ENCODE measurements around the gene FBXO31. TPM values are rescaled to one million over a fixed set of nuclear protein-coding genes. Genes with fewer than 3 reads are reported as not detected.
"Not testable (repeated sequence)": the region's sequence is repeated elsewhere in the genome, so short reads cannot be mapped to it uniquely, and the experiment has no call there.

The FBXO31 gene
- polyA plus RNA-seq, 12 donors, result 21.0 to 28.1 (median 24.9) TPM; not detected in 1

DNA sequence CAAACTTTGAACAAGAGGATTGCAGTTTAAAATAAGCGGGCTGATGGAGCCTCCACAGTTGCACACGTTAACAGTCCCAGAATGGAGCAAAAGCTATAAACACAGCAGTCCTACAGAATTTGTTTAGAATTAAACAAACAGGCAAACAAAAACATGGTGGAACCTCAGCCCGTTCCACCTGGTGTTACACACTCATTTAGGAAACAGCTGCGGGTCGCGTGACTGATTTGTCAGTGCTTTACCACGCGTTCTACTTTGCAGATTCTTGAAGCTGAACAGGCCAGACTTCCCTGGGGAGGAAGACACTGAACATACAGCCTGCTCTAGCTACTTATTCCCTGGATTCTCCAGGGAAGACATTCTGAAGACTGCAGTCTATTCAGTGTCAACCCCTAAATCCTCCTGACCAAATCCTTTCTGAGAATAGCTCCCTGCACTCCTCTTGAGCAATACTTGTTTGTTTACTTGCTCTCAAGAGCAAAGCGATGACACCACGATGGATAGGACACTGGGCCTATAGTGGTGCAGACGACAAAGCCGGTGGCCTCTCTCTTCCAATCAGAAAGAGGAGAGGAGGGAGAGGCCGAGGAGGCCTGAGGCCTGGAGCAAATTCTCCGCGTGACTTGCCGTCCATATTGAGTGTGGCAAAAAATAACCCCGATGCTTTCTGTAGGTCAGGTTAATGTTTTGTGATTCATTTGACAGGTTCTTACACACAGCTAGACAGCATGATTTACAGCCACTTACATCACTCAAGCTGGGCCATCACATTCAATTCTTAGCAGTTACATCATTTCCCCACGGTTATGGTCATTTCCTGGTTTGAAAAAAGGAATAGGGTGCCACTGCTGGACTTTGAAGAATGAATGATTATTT lies 4.6 kb upstream of the FBXO31 start:
- DNase-seq, result peak; percentile 96

DNA sequence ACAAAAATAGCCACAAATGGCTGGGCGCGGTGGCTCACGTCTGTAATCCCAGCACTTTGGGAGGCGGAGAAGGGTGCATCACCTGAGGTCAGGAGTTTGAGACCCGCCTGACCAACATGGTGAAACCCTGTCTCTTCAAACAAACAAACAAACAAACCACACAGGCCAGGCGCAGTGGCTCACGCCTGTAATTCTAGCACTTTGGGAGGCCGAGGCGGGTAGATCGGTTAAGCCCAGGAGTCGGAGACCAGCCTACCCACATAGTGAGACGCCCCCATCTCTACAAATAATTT lies 1.2 kb upstream of the FBXO31 start:
- DNase-seq, result not testable (repeated sequence)

GRCh38 chr16:87384162-87384874 lies 742 bp upstream of the FBXO31 start:
- DNase-seq, result no peak

DNA sequence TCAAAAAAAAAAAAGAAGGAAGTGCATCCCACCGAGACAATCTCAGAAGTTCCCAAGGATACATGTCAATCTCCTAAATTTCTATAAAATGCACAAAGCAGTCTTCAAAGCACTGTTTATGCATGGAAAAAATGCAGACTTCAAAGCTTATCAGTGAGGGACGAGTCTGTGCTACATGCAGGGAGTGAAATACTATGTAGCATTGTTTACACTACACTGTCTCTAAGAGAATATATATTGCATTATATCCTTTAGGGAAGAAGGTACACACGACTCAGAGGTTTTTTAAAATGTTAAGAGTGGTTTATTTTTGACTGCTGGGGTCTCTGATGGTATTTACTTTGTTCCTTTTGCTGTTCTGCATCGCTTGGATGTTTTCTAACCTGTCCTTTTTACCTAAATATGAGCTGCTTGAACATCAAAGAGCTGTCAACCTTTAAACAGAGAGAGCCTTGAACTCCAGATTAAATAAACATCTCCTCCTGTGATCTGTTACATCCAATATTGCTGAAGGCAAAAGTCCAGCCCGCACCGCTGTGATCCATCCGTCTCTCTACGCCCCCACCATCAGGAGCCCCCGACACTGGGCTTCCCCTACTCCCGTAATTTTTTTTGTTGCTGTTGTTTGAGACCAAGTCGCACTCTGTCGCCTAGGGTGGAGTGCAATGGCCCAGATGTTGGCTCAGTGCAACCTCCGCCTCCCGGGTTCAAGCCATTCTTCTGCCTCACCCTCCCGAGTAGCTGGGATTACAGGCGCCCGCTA lies 1.4 kb downstream of the FBXO31 start:
- no peak for DNase-seq

GRCh38 chr16:87380881-87381280 lies 2.7 kb downstream of the FBXO31 start:
- no peak for DNase-seq

- no peak for DNase-seq
Observed at GRCh38 chr16:87380403-87380802, 3.2 kb downstream of the FBXO31 start.

GRCh38 chr16:87379312-87379752 lies 4.2 kb downstream of the FBXO31 start:
- not testable (repeated sequence) for DNase-seq

DNA sequence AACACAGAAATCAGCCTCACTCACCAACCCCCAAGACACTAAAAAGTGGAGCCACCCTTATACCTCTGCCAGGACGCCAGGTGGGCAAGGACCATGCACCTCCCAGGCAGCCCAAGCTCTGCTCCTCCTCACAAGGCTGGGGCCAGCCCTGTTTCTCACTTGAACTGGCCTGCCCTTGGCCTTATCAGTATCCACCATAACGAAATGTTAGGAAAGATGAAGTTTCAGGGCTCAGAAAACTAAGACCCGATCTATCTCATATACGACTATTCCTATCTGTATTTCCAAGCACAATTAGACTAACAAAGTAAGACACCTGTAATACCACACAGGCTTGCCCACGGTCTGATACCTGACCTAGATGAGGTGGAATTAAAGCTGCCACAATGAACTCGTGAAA lies 6.9 kb downstream of the FBXO31 start:
- no peak for DNase-seq

GRCh38 chr16:87375426-87376135 lies 8.0 kb downstream of the FBXO31 start:
- no peak for DNase-seq

DNA sequence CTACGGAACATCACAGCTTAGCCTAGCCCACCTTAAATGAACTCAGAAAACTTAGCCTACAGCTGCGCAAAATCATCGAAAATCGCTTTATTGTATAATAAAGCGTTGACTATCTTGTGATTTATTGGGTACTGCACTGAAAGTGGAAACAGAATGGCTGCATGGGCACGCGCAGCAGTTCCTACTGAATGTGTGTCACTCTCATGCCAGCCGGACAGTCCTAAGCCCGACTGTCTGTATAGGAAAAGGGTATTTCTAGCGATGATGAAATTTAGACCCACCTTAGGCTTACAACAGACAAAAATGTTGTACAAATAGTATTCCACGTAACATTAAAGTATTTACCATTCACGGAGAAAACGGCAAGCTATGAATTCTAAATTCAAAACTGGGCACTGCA lies 9.3 kb downstream of the FBXO31 start:
- no peak for DNase-seq

DNA sequence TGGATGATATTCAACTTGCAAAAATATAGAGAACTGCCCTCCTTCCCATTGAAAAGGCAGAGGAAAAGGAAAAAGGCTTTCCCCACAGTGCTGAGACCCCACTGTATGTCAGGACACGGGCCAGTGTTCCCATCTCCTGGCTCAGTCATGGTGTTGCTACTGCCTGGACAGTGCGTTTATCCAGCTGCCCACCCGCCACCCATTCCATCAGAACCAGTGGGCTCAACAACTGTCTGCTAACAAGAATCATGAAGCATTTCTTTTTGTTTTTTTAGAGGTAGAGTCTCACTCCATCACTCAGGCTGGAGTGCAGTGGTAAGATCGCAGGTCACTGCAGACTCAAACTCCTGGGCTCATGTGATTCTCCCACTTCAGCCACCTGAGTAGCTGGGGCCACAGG lies 11.3 kb downstream of the FBXO31 start:
- DNase-seq, result no peak

DNA sequence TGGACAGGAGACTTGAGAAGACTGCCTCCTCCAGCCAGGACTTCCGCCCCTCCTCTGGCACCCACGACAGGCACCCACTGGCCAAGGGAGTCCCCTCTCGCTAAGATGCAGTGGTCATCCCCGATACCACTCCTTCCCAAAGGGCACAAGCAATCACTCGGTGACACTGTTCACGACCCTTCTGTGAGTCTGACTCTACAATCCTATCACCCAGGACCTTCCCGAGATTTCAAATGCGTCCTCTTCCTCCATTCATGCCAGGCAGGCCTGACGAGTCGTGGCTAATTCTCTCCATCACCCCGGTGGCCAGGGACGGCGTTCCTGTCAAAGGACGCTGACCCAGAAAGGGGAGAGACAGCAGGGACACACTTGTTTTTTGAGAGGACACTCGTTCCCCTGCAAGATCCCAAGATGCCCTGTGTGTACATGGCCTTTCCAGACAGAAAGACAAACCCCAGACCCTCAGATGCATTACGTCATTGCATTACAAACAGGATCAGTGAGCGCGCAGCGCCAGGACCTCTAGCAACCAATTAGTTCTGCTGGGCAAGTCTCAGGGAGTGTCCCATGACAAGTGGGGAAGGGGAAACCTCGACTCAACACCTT lies 12.2 kb downstream of the FBXO31 start:
- DNase-seq, result no peak

DNA sequence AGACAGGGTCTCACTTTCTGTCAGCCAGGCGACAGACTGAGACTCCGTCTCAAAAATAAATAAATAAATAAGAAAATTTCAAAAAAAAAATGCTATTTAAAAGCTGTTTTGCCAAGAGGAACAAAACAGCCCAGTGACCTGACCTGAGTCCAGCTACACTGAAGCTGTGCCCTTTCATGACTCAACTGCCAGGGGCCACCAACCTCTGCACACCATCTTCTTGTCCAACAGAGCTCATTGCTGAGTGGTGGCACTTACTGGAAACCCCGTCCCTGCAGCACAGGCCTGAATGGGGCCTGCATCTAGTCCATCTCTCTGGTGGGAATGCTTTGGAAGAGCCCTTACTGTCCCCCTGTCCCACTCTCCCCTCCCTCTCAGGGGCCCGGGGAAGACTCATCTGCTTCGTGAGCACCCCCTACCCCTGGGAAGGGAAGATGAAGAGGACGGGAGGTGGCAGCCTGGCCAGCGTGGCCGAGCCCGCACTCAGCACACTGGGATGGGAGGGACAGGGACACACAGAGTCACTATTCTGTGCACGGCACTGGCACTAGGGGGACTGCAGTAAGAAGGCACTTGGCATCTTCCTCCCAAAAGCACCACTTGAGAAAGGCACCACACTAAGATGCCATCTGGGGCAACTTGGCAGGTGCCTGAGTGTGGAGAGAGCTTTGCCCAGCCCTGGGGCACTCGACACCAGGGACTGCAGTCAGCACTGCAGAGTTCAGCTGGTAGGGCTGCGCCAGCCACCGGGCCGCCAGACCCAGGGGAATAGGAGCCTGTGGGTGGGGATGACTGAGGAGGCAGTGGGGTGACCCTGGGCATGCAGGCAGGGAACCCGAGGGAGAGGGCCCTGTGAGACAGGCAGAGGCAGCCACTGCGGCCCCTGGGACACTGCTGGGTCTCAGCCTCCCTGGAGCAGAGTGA lies 13.5 kb downstream of the FBXO31 start:
- DNase-seq, result no peak

DNA sequence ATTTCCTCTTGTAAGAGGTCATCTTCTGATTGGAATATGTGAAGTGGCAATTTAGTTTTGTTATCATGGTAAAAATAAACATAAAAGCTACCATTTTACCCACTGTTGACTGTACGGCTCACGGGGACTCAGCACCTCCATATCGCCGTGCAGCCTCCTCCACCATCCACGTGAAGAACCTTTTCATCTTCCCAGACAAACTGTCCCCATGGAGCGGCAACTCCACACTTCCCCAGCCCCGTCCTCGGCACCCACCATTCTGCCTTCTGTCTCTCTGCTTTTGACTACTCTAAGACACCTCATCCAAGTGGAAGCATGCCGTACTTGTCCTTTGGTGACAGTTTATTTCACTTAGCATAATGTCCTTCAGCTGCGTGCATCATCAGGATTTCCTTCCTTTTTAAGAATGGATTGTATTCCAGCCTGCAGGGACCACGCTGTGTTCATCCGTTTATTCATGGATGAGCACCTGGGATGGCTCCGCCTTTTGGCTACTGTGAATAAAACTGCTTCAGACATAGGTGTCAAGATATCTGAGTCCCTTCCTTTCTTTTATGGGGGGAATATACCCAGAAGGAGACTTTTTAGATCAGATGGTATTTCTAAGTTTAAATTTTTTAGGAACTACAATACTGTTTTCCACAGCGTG lies 14.3 kb downstream of the FBXO31 start:
- no peak for DNase-seq

GRCh38 chr16:87368029-87368770 lies 15.4 kb downstream of the FBXO31 start:
- DNase-seq, result no peak

- no peak for DNase-seq
Observed at GRCh38 chr16:87367529-87367928, 16.0 kb downstream of the FBXO31 start.

DNA sequence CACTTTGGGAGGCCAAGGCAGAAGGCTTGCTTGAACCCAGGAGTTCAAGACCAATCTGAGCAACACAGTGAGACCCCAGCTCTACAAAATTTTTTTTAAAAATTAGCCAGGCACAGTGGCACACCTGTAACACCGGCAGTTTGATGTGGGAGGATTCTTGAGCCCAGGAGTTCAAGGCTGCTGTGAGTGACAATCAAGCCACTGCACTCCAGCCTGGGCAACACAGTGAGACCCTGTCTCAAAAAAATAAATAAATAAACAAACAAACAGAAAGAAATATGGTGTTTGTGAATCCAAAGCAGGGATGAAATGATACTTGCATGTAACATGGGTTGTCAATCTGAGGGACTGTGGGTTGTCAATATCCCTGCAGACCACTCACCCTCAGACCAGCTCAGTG lies 16.6 kb downstream of the FBXO31 start:
- DNase-seq, result no peak

DNA sequence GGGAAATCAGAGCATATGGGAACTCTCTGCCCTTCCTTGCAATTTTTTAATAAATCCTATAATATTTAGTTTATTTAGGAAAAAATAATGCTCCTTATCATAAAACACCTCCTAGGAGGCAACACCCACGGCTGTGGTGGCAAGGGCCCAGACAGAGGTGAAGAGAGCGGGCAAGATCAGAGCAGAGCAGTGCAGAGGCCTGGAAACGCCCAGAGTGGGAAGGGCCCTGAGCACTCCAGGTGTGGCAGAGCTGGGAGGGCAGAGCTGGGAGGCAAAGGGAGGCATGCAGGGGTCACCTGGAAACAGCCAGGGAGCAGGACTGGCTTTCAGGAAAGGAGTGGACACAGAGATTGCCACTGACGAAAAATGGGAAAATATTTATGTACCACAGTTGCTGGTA lies 17.3 kb downstream of the FBXO31 start:
- DNase-seq, result no peak
